ENCODE measurements around the gene AKAP10.
A peak's percentile ranks its signal among the peaks of the same experiment; 100 is the strongest.
"Not testable (repeated sequence)": the region's sequence is repeated elsewhere in the genome, so short reads cannot be mapped to it uniquely, and the experiment has no call there.

The AKAP10 gene

GRCh38 chr17:19867329-19868078 lies 110.1 kb downstream of the AKAP10 start, which contains the start of gene ULK2:
TSS of gene ULK2 (minus strand) at chr17:19867936. CDS start at chr17:19867417, 519 bp downstream.
- DNase-seq (ENCODE audit: low spot score) = peak; percentile 66

- DNase-seq (ENCODE audit: low spot score) = peak; percentile 71
Measured at GRCh38 chr17:19867079-19867328, 110.6 kb downstream of the AKAP10 start.

DNA sequence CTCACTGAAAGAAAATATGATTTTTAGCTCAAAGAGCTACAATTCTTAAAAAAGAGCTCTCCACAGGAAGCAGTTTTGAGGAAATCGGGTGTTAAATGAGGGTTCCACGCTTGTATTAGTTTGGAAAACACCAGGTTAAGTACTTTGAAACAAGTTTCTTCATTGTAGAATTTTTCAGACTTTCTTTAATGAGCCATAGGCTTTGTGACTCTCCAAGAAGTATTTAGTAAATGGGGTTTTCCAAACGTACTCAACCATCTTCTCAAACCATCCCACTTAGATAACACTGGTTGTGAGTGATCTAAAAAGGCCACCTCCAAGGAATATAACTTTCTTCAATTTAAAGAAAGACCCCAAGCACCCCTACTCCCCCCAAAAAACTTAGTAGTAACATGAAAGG lies 112.6 kb downstream of the AKAP10 start:
- no peak for DNase-seq (ENCODE audit: low spot score)

DNA sequence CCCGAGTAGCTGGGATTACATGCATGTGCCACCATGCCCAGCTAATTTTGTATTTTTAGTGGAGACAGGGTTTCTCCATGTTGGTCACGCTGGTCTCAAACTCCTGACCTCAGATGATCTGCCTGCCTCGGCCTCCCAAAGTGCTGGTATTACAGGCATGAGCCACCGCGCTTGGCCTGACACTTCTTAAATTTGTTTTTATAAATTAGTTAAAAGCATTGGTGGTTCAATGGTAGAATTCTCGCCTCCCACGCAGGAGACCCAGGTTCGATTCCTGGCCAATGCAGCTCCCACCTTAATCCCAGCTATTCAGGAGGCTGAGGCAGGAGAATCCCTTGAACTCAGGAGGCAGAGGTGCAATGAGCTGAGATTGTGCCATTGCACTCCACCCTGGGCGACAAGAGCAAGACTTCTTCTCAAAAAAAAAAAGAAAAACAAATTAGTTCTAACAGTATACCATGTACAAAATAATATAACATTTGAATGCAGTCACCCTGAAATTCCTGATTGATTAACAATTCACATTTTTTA lies 116.9 kb downstream of the AKAP10 start:
- not testable (repeated sequence) for DNase-seq (ENCODE audit: low spot score)

GRCh38 chr17:19857640-19858039 lies 120.0 kb downstream of the AKAP10 start:
- DNase-seq (ENCODE audit: low spot score) = no peak
